H1 (cell line): ENCODE measurements around the gene C17orf113. TPM values are rescaled to one million over a fixed set of nuclear protein-coding genes. Genes with fewer than 3 reads are reported as not detected.

Experiments used
- CTCF ChIA-PET: fragments of 300-600 bp; sonication (Branson Sonifier 250); formaldehyde crosslinking; loops from one replicate; lab custom pipeline; 2021; ENCODE audit not compliant: partially characterized antibody; lab: Charles Lee
- POLR2A ChIA-PET: fragments of 300-600 bp; sonication (Branson Sonifier 250); formaldehyde crosslinking; loops from one replicate; lab custom pipeline; 2021; ENCODE audit warnings: inconsistent platforms; ENCODE audit not compliant: partially characterized antibody; lab: Charles Lee
- DNase-seq, 2 experiments: peaks; one replicate each; pipeline versions ENCODE4 v3.0.0 to v3.0.0-alpha.2; 2010 to 2022; ENCODE audit warnings: low spot score in 2 of 2, low read depth in 1 of 2, mixed read lengths in 1 of 2
- FAIRE-seq: peaks from 2 replicates; lab custom pipeline; 2011; peaks lifted over from hg19 to GRCh38; lab: Jason Lieb, UNC
- H2AFZ ChIP-seq: 2 replicates; pipeline ENCODE4 v1.8.1; 2012; ENCODE audit warnings: low read length, inconsistent platforms
- H2AK5ac ChIP-seq: 2 replicates; pipeline ENCODE4 v1.6.1; 2013; ENCODE audit warnings: low read depth, low read length
- H2BK120ac ChIP-seq: replicated peaks from 2 replicates; pipeline ENCODE3; 2013; ENCODE audit warnings: low read depth, low read length, inconsistent platforms
- H2BK12ac ChIP-seq: 2 replicates; pipeline ENCODE4 v1.6.1; 2013; ENCODE audit warnings: low read depth, low read length
- H2BK15ac ChIP-seq: 2 replicates; pipeline ENCODE4 v1.6.1; 2013; ENCODE audit warnings: low read length
- H2BK20ac ChIP-seq: 2 replicates; pipeline ENCODE4 v1.6.1; 2013; ENCODE audit warnings: low read length
- H2BK5ac ChIP-seq: 2 replicates; pipeline ENCODE4 v1.6.1; 2013; ENCODE audit warnings: low read depth, low read length
- H3K14ac ChIP-seq: 2 replicates; pipeline ENCODE4 v1.6.1; 2013; ENCODE audit warnings: inconsistent platforms; ENCODE audit not compliant: insufficient read length
- H3K18ac ChIP-seq: 2 replicates; pipeline ENCODE4 v1.6.1; 2013; ENCODE audit warnings: low read length; ENCODE audit errors: extremely low read depth
- H3K23ac ChIP-seq: 2 replicates; pipeline ENCODE4 v1.6.1; 2013; ENCODE audit warnings: inconsistent platforms; ENCODE audit not compliant: insufficient read length
- H3K23me2 ChIP-seq: 2 replicates; pipeline ENCODE4 v1.6.1; 2013; ENCODE audit warnings: low read depth, low read length
- H3K27ac ChIP-seq: 2 replicates; pipeline ENCODE4 v1.6.1; 2011; ENCODE audit warnings: low read depth, low read length, inconsistent platforms
- H3K27me3 ChIP-seq, 4 experiments: replicated peaks in 1 of 4; 1 replicate in 1 of 4; 2 replicates in 3 of 4; pipeline versions ENCODE4 v1.6.1 to v1.8.1; 2011 to 2013; ENCODE audit warnings: low read length in 3 of 4, mild to moderate bottlenecking in 3 of 4, inconsistent platforms in 2 of 4, mixed read lengths in 2 of 4, moderate library complexity in 1 of 4; ENCODE audit not compliant: control insufficient read depth in 3 of 4, insufficient read depth in 3 of 4; ENCODE audit errors: extremely low read depth in 1 of 4
- H3K36me3 ChIP-seq, 4 experiments: 2 replicates each; pipeline versions ENCODE4 v1.6.1 to v1.8.1; 2011 to 2013; ENCODE audit warnings: mild to moderate bottlenecking in 4 of 4, low read length in 3 of 4, moderate library complexity in 2 of 4, control low read depth in 1 of 4, inconsistent platforms in 1 of 4; ENCODE audit not compliant: insufficient read depth in 4 of 4, control insufficient read depth in 2 of 4
- H3K4ac ChIP-seq: replicated peaks from 2 replicates; pipeline ENCODE3; 2013; ENCODE audit warnings: low read length, low read depth, mixed read lengths, inconsistent platforms; ENCODE audit not compliant: insufficient read length
- H3K4me1 ChIP-seq, 4 experiments: replicated peaks in 1 of 4; 1 replicate in 1 of 4; 2 replicates in 3 of 4; pipeline versions ENCODE4 v1.6.1 to v1.8.1; 2011 to 2013; ENCODE audit warnings: low read length in 3 of 4, inconsistent platforms in 2 of 4, mixed read lengths in 1 of 4; ENCODE audit not compliant: insufficient read depth in 4 of 4, control insufficient read depth in 3 of 4
- H3K4me2 ChIP-seq, 2 experiments: 2 replicates each; pipeline versions ENCODE4 v1.6.1 to v1.8.1; 2011 to 2013; ENCODE audit warnings: low read depth in 2 of 2, low read length in 2 of 2, control low read depth in 1 of 2, inconsistent platforms in 1 of 2, mild to moderate bottlenecking in 1 of 2; ENCODE audit not compliant: insufficient read depth in 1 of 2
- H3K4me3 ChIP-seq, 4 experiments: fragments of 200-600, 300-600 bp in 1 of 4; sonication (generic), shearing (Covaris generic), sonication (Bioruptor Twin) in 1 of 4; 2 replicates each; pipeline versions ENCODE4 v1.5.1 to v1.8.1; 2011 to 2016; ENCODE audit warnings: low read length in 4 of 4, low read depth in 3 of 4, control low read depth in 2 of 4, inconsistent platforms in 2 of 4, mild to moderate bottlenecking in 2 of 4, mixed read lengths in 1 of 4, moderate library complexity in 1 of 4; ENCODE audit not compliant: insufficient read depth in 2 of 4; ENCODE audit errors: extremely low read depth in 1 of 4
- H3K56ac ChIP-seq: replicated peaks from 2 replicates; pipeline ENCODE3; 2013; ENCODE audit warnings: low read depth, mild to moderate bottlenecking, mixed read lengths, low read length, inconsistent platforms; ENCODE audit not compliant: insufficient read length
- H3K79me1 ChIP-seq: 2 replicates; pipeline ENCODE4 v1.6.1; 2013; ENCODE audit warnings: low read depth, low read length, control low read depth
- H3K79me2 ChIP-seq, 2 experiments: 2 replicates each; pipeline versions ENCODE4 v1.6.1 to v1.8.1; 2012 to 2013; ENCODE audit warnings: low read length in 2 of 2, mild to moderate bottlenecking in 2 of 2, inconsistent platforms in 1 of 2; ENCODE audit not compliant: insufficient read depth in 2 of 2, control insufficient read depth in 1 of 2
- H3K9ac ChIP-seq, 4 experiments: replicated peaks in 1 of 4; 1 replicate in 1 of 4; 2 replicates in 3 of 4; pipeline versions ENCODE4 v1.6.1 to v1.8.1; 2011 to 2013; ENCODE audit warnings: low read depth in 3 of 4, low read length in 3 of 4, control low read depth in 2 of 4, mild to moderate bottlenecking in 2 of 4, moderate library complexity in 2 of 4, inconsistent platforms in 1 of 4; ENCODE audit errors: extremely low read depth in 1 of 4
- H3K9me3 ChIP-seq, 2 experiments: 2 replicates each; pipeline versions ENCODE4 v1.6.1 to v1.8.1; 2012 to 2013; ENCODE audit warnings: mild to moderate bottlenecking in 2 of 2, moderate library complexity in 2 of 2, control low read depth in 1 of 2, inconsistent platforms in 1 of 2, low read depth in 1 of 2, low read length in 1 of 2, mixed read lengths in 1 of 2; ENCODE audit not compliant: insufficient read depth in 2 of 2
- H4K20me1 ChIP-seq, 2 experiments: replicated peaks in 1 of 2; 2 replicates each; pipeline versions ENCODE3 to v1.8.1; 2011 to 2013; ENCODE audit warnings: inconsistent platforms in 2 of 2, low read length in 2 of 2, mild to moderate bottlenecking in 1 of 2; ENCODE audit not compliant: insufficient read depth in 2 of 2, control insufficient read depth in 1 of 2
- H4K5ac ChIP-seq: 2 replicates; pipeline ENCODE4 v1.6.1; 2013; ENCODE audit warnings: low read length, low read depth, mixed read lengths, inconsistent platforms; ENCODE audit not compliant: insufficient read length
- H4K8ac ChIP-seq: 2 replicates; pipeline ENCODE4 v1.8.0; 2013; ENCODE audit warnings: mild to moderate bottlenecking, moderate library complexity, low read length, inconsistent platforms; ENCODE audit not compliant: insufficient read depth; ENCODE audit errors: extremely low read depth
- H4K91ac ChIP-seq: replicated peaks from 2 replicates; pipeline ENCODE3; 2013; ENCODE audit warnings: low read length, mixed read lengths, inconsistent platforms; ENCODE audit not compliant: insufficient read length
- KDM4A ChIP-seq: IDR thresholded peaks from one replicate; pipeline ENCODE4 v1.7.1; 2012; ENCODE audit warnings: low read depth, mild to moderate bottlenecking, moderate library complexity, low read length, inconsistent platforms; ENCODE audit not compliant: severe bottlenecking
- POLR2AphosphoS5 ChIP-seq: IDR thresholded peaks from 2 replicates; pipeline ENCODE4 v1.6.1; 2011; ENCODE audit warnings: low read depth, low read length
- TEAD4 ChIP-seq: IDR thresholded peaks from 2 replicates; pipeline ENCODE4 v1.6.1; 2012; ENCODE audit warnings: low read depth, low read length, inconsistent platforms, mixed read lengths
- YY1 ChIP-seq: IDR thresholded peaks from 2 replicates; pipeline ENCODE4 v1.6.1; 2011; ENCODE audit warnings: low read depth, mild to moderate bottlenecking, low read length
- WGBS, 2 experiments: shearing (Covaris generic) in 1 of 2; methylation state at CpG; one replicate each; pipeline versions ENCODE4 v1.1.6 to v1.1.7; 2013 to 2015; ENCODE audit warnings: low lambda C conversion rate in 2 of 2, mixed read lengths in 2 of 2, inconsistent platforms in 1 of 2, low coverage in 1 of 2, missing lambda C conversion rate in 1 of 2; ENCODE audit not compliant: insufficient replicate concordance in 2 of 2, insufficient coverage in 1 of 2, insufficient read length in 1 of 2; ENCODE audit errors: extremely low coverage in 1 of 2, missing lambda C conversion rate in 1 of 2; 5-methylcytosine and 5-hydroxymethylcytosine counted together
- polyA plus RNA-seq, 7 experiments: library from polyadenylated mRNA; depleted of rRNA in 3 of 7; stranded (reverse) in 5 of 7; unstranded in 2 of 7; fragments of >200 nt in 5 of 7; fragments of 200-250 nt in 2 of 7; gene quantifications; 1 replicate in 5 of 7; 2 replicates in 1 of 7; 4 replicates in 1 of 7; pipeline versions ENCODE4 v1.2.1 to v1.2.3, GENCODE V29; 2011 to 2013; ENCODE audit warnings: missing spikeins in 2 of 7, mixed read lengths in 2 of 7
- total RNA-seq: library from RNA; stranded (reverse); fragmentation: NEBNext Ultra II Directional; extraction: Animal tissue kit (Norgen Biotek cat#: 25700); gene quantifications from 2 replicates; pipeline ENCODE4 v1.2.1, GENCODE V29; 2021

C17orf113 gene
- total and polyA plus RNA-seq, 2 of the 8 experiments (the other 6 are each of a cell fraction or from before 2014, with no cell fraction given), result 1.0 to 1.4 TPM

GRCh38 chr17:42045719-42046118 lies 4.7 kb downstream of the C17orf113 start:
- no peak overlapping the region for H2BK120ac ChIP-seq
- peaks cover 6% of the 10 kb centered on the region; the same call in 1 of the 2 replicates for H3K23me2 ChIP-seq
- no peaks in the 10 kb centered on the region for H3K79me1 ChIP-seq
- H2AFZ ChIP-seq, result no peak overlapping the region
- H2AK5ac ChIP-seq, result no peak overlapping the region
- H3K14ac ChIP-seq, result no peak overlapping the region
- TF ChIP-seq POLR2AphosphoS5 (no peak), TEAD4 (no peak), KDM4A (no peak), YY1 (no peak)
- ChIA-PET POLR2A (interaction anchor here (0.6 to 2.0 kb wide), 6 partner anchors 8 to 1270 kb away, joined by 3 to 8 read pairs (median 4); partner anchors contain the start of gene DNAJC7), CTCF (interaction anchor here (0.8 to 38.8 kb wide), 9 partner anchors 8 to 61 kb away, joined by 3 to 1084 read pairs (median 5); partner anchors contain the start of genes DHX58, DNAJC7, HSPB9 and KAT2A)
- no peak overlapping the region for H2BK5ac ChIP-seq
- no peak overlapping the region for H3K27ac ChIP-seq
- no peak overlapping the region for H3K4me2 ChIP-seq
- H2BK12ac ChIP-seq, result no peak overlapping the region
- H3K4me1 ChIP-seq, result peaks cover 0 to 2% (median 0%) of the 10 kb centered on the region in 4 experiments; a peak in 4 of 7 replicates
- H3K27me3 ChIP-seq, result peaks cover 0 to 4% (median 0%) of the 10 kb centered on the region in 4 experiments; a peak in 2 of 7 replicates
- no peak overlapping the region for H3K23ac ChIP-seq
- H4K91ac ChIP-seq, result no peak overlapping the region
- H3K79me2 ChIP-seq, result no peaks in the 10 kb centered on the region
- H3K4me3 ChIP-seq, result no peak overlapping the region
- H3K18ac ChIP-seq, result no peak overlapping the region
- H3K36me3 ChIP-seq, result no peaks in the 10 kb centered on the region
- no peak overlapping the region for H2BK20ac ChIP-seq
- H2BK15ac ChIP-seq, result no peak overlapping the region
- FAIRE-seq (no peak), DNase-seq (no peak)
- H3K9ac ChIP-seq, result no peak overlapping the region
- no peaks in the 10 kb centered on the region for H3K9me3 ChIP-seq
- WGBS, 2 experiments, result 73% methylated on average over 1 of the region's 1 CpG; no CpG with 5 or more reads in 1 of the 2 experiments
- H3K56ac ChIP-seq, result no peak overlapping the region
- no peak overlapping the region for H4K8ac ChIP-seq
- H4K20me1 ChIP-seq, result no peaks in the 10 kb centered on the region
- H3K4ac ChIP-seq, result no peak overlapping the region
- H4K5ac ChIP-seq, result no peak overlapping the region
